ENCODE results near the gene PTPRR.

PTPRR gene

GRCh38 chr12:70948976-70949336, 28.4 kb upstream of the PTPRR start:
- Histone ChIP-seq H3K9ac (no peak overlapping the region), H4K20me1 (no peaks in the 10 kb centered on the region), H3K27me3 (no peaks in the 10 kb centered on the region), H3K9me3 (no peaks in the 10 kb centered on the region), H3K36me3 (no peaks in the 10 kb centered on the region), H3K4me3 (no peak overlapping the region), H3K27ac (no peak overlapping the region), H3K4me2 (no peak overlapping the region), H3K4me1 (no peaks in the 10 kb centered on the region)
- no peak for TF ChIP-seq Cebpa-rat (IDR thresholded peaks at IDR 0.05)

GRCh38 chr12:70948236-70948975, 27.9 kb upstream of the PTPRR start:
- H3K4me1 ChIP-seq, result no peaks in the 10 kb centered on the region
- H3K9me3 ChIP-seq, result no peaks in the 10 kb centered on the region
- H3K27me3 ChIP-seq, result no peaks in the 10 kb centered on the region
- no peak overlapping the region for H3K4me3 ChIP-seq
- H3K36me3 ChIP-seq, result no peaks in the 10 kb centered on the region
- H3K27ac ChIP-seq, result no peak overlapping the region
- H4K20me1 ChIP-seq, result no peaks in the 10 kb centered on the region
- H3K9ac ChIP-seq, result no peak overlapping the region
- no peak overlapping the region for H3K4me2 ChIP-seq
- no peak for TF ChIP-seq Cebpa-rat (IDR thresholded peaks at IDR 0.05)

- Histone ChIP-seq H3K4me2 (no peak overlapping the region), H3K36me3 (no peaks in the 10 kb centered on the region), H3K9me3 (no peaks in the 10 kb centered on the region), H3K4me1 (no peaks in the 10 kb centered on the region), H3K4me3 (no peak overlapping the region), H3K27ac (no peak overlapping the region), H3K9ac (no peak overlapping the region), H4K20me1 (no peaks in the 10 kb centered on the region), H3K27me3 (no peaks in the 10 kb centered on the region)
- no peak for TF ChIP-seq Cebpa-rat (IDR thresholded peaks at IDR 0.05)
Measured at GRCh38 chr12:70936203-70936813, 15.8 kb upstream of the PTPRR start.

- Histone ChIP-seq H3K36me3 (no peaks in the 10 kb centered on the region), H3K4me3 (no peak overlapping the region), H3K9ac (no peak overlapping the region), H3K27me3 (no peaks in the 10 kb centered on the region), H3K9me3 (no peaks in the 10 kb centered on the region), H3K4me1 (no peaks in the 10 kb centered on the region), H3K4me2 (no peak overlapping the region), H4K20me1 (no peaks in the 10 kb centered on the region), H3K27ac (no peak overlapping the region)
- no peak for TF ChIP-seq Cebpa-rat (IDR thresholded peaks at IDR 0.05)
Measured at GRCh38 chr12:70933133-70933532, 12.6 kb upstream of the PTPRR start.

- no peak; the same call in 1 of the 2 replicates for TF ChIP-seq Cebpa-rat (IDR thresholded peaks at IDR 0.05)
- Histone ChIP-seq H3K36me3 (no peaks in the 10 kb centered on the region), H3K4me3 (no peak overlapping the region), H3K4me2 (no peak overlapping the region), H3K27ac (no peak overlapping the region), H3K9me3 (no peaks in the 10 kb centered on the region), H3K27me3 (no peaks in the 10 kb centered on the region), H3K4me1 (no peaks in the 10 kb centered on the region), H3K9ac (no peak overlapping the region), H4K20me1 (no peaks in the 10 kb centered on the region)
Measured at GRCh38 chr12:70929029-70929428, 8.5 kb upstream of the PTPRR start.

- Histone ChIP-seq H3K4me3 (no peak overlapping the region), H3K27me3 (no peaks in the 10 kb centered on the region), H3K9me3 (no peaks in the 10 kb centered on the region), H4K20me1 (no peaks in the 10 kb centered on the region), H3K4me2 (no peak overlapping the region), H3K4me1 (no peaks in the 10 kb centered on the region), H3K27ac (no peak overlapping the region), H3K36me3 (no peaks in the 10 kb centered on the region), H3K9ac (no peak overlapping the region)
- TF ChIP-seq Cebpa-rat (IDR thresholded peaks at IDR 0.05), result no peak
Measured at GRCh38 chr12:70928071-70928470, 7.5 kb upstream of the PTPRR start.

GRCh38 chr12:70927356-70927755, 6.8 kb upstream of the PTPRR start:
- TF ChIP-seq Cebpa-rat (IDR thresholded peaks at IDR 0.05), result no peak
- Histone ChIP-seq H3K4me2 (no peak overlapping the region), H3K9ac (no peak overlapping the region), H3K4me3 (no peak overlapping the region), H3K27me3 (no peaks in the 10 kb centered on the region), H3K36me3 (no peaks in the 10 kb centered on the region), H3K27ac (no peak overlapping the region), H3K4me1 (no peaks in the 10 kb centered on the region), H3K9me3 (no peaks in the 10 kb centered on the region), H4K20me1 (no peaks in the 10 kb centered on the region)

- Histone ChIP-seq H3K4me3 (no peak overlapping the region), H3K27ac (no peak overlapping the region), H3K4me2 (no peak overlapping the region), H3K36me3 (no peaks in the 10 kb centered on the region), H3K4me1 (no peaks in the 10 kb centered on the region), H4K20me1 (no peaks in the 10 kb centered on the region), H3K27me3 (no peaks in the 10 kb centered on the region), H3K9ac (no peak overlapping the region), H3K9me3 (no peaks in the 10 kb centered on the region)
- TF ChIP-seq Cebpa-rat (IDR thresholded peaks at IDR 0.05), result no peak
Measured at GRCh38 chr12:70925539-70925938, 5.0 kb upstream of the PTPRR start.

- no peak for TF ChIP-seq Cebpa-rat (IDR thresholded peaks at IDR 0.05)
- H3K4me2 ChIP-seq, result no peak overlapping the region
- no peaks in the 10 kb centered on the region for H4K20me1 ChIP-seq
- H3K9me3 ChIP-seq, result no peaks in the 10 kb centered on the region
- no peaks in the 10 kb centered on the region for H3K27me3 ChIP-seq
- H3K4me1 ChIP-seq, result no peaks in the 10 kb centered on the region
- H3K27ac ChIP-seq, result no peak overlapping the region
- no peak overlapping the region for H3K4me3 ChIP-seq
- H3K36me3 ChIP-seq, result no peaks in the 10 kb centered on the region
- H3K9ac ChIP-seq, result no peak overlapping the region
Measured at GRCh38 chr12:70920891-70921290, 353 bp upstream of the PTPRR start.

- H3K4me3 ChIP-seq, result no peak overlapping the region
- no peak overlapping the region for H3K4me2 ChIP-seq
- TF ChIP-seq Cebpa-rat (IDR thresholded peaks at IDR 0.05), result no peak
- H3K27ac ChIP-seq, result no peak overlapping the region
- no peaks in the 10 kb centered on the region for H4K20me1 ChIP-seq
- no peaks in the 10 kb centered on the region for H3K9me3 ChIP-seq
- no peaks in the 10 kb centered on the region for H3K36me3 ChIP-seq
- H3K4me1 ChIP-seq, result no peaks in the 10 kb centered on the region
- H3K9ac ChIP-seq, result no peak overlapping the region
- no peaks in the 10 kb centered on the region for H3K27me3 ChIP-seq
Measured at GRCh38 chr12:70919597-70920035, 922 bp downstream of the PTPRR start.
